Measurements from ENCODE around the gene PLEKHG4B. TPM values are rescaled to one million over a fixed set of nuclear protein-coding genes. Genes with fewer than 3 reads are reported as not detected.

The PLEKHG4B gene
- polyA plus RNA-seq, 5 donors = 10.7 to 16.9 (median 15.4) TPM

DNA sequence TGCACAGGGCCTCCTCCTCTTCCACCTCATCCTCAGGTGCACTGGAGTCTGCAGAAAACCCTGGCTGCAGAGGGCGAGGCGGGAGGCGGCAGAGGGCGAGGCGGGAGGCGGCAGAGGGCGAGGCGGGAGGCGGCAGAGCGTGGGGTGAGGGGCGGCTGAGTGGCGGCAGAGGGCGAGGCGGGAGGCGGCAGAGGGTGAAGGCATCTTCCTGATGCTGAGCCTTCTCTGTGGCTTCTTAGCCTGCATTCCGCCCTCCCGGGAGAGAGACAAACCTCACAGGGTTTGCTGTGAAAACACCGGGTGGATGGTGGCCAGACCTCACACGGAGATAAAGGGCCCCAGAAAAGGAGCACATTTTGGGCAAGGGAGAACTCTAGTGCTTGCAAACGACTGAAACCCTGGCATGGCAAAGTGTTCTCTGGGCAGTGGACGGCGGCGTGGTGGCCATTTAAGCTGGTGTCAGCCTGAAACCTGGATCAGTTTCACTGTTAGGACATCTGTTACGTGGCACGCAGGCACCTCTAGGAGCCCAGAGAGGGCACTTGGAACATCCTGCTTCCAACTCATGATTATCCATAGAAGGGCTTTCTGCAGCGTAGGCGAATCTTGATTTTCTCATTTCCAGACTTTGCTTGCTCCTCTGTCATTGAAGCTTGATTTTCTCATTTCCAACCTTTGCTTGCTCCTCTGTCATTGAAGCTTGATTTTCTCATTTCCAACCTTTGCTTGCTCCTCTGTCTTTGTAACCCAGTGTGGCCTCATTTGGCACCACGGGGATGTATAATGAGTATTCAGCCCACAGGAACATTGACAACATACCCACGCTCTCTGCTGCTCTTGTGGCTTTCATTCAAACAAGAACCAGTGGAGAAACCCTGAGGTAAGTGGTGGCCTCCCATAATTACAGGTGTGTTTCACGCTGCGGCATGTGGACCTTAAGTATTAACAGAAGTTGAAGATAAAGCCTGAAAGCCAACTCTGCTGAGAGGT, 16.3 kb upstream of the PLEKHG4B start:
- DNase-seq = no peak

DNA sequence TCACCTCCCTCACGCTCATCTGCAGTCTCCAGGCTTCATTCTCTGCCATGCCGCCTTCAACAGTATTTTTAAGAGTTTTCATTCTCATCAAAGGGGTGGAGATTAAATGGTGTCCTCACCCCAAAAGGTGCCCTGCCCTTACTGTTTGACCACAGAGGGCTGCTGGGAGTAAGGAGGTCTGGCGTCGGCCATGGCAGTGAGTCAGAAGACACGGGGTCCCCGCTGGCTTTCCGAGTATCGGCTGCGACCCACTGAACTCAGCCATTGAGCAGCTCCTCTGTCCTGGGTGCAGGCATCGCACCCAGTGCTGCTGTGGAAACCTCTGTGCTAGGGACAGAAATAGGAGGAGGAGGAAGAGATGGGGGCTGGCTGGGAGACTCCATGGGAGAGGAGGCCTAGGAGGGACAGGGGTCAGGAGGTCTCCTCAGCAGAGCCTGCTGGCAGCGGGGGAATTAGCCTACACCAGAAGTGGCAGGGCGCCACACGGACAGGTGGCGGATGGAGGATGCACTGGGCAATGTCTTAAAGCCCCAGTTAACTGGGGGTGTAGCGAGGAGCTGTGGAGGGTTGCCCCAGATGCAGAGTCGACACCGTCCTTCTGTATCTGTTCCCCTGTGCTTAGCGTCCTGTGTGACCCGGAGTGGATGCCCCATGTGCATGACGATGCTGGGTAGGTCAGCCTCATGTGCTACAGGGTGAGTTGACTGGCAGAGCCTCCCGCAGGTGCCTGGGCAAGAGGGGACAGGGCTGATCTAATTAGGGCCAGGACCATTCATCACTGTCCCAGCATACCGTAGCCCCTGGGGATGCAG, 15.4 kb upstream of the PLEKHG4B start:
- DNase-seq = no peak

DNA sequence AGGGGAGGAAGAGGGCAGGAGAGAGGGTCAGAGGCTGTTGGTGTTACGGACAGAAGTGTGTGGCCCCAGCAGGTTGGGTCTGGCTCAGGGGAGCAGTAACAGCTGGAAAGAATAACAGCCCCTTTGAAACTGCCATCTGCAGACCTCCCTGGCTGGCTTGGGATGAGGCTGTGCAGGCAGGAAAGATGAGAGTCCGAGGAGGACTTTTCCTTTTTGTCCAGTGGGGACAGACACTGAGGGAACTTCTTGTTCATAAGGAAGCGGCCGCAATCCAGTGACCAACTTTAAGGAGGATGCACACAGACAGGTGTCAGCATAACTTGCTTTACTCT, 14.8 kb upstream of the PLEKHG4B start:
- no peak for DNase-seq

DNA sequence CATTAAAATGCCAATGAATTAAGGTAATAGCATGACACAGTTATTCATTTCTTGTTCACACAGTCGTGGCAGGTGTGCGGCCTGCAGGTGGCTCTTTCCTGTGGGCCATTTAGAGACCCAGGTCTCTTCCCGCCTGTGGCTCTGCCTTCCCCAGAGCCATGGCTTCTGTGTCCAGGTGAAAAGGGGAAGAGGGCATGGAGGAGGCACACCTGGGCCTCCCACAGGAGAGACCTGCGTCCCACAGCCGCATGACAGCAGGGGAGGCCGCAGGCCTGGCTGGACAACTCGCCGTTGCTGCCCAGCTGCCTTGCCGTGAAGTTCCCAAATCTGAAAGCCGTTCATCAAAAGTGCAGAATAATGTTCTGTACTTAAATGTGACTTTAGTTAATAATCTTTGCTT, 14.4 kb upstream of the PLEKHG4B start:
- DNase-seq = no peak

DNA sequence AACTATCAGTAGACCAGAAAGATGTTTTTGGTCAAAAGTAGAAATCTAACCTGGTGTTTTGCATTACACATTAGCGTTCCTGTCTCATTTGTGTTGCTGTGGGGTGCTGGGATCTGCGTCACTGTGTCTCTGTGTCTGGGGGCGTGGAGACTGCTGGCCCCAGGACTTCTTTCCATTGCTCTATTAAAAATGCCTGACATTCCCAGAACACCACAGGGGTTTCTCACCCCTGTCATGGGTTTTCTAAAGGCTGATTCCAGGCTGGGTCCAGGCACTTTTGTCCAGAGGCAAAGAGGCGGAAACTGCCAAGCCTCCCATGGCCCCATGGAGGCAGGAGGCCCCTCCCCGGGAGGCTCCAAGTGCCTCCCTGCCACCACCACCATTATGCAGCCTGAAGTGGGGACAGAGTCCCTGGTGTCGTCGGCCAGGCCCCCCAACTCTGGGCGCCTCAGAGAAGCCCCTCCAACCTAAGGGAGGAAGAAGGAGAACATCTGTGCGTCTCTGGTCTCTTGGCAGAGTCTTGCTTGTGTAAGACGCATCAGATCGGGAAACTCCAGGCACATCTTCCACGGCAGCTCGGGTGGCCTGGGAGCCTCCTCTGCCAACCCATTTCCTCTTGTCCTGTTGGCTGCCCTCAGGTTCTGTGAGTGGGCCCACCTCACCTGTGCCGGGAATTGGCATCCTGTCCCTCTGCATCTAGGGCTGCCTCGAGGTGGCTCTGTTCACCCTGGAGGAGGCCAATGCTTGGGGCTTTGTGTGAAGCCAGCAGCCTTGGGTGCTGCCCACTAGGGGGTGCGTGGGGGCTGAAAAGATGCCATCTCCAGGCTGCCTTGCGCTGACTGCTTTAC, 13.8 kb upstream of the PLEKHG4B start:
- no peak for DNase-seq

DNA sequence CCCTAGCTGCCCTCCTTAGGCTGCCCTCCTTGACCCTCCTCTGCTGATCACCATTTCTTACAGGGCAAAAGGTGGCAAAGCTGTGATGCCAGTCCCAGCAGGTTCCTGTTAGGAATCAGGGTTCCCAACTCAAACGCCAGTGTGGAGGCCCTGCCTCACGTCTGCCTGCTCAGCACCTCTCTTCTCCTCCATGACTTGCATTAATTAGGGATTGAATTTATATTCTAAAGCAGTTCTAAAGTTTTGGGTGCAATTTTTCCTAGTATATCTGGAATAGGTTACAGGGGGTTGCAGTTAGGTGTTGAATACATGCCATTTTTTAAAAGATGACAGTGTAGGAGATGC, 13.2 kb upstream of the PLEKHG4B start:
- DNase-seq = no peak

DNA sequence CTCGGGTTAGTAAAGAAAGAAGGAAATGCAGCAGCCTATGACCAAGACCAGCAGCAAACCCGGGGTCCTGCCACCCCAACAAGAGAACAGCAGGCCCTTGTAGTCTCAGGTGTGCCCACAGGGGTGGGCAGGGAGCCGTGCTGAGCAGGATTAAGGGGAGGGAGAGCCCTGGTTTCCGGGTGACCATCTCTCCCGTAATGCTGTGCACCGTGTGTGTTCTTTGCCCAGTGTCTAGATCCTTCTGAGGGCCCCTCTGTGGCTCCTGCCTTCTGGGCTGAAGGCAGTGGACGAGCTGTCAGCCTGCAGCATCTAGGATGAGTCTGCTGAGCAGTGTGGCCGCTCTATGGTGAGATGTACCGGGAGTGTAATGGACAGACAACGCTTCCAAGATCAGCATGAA, 12.7 kb upstream of the PLEKHG4B start:
- DNase-seq = no peak

DNA sequence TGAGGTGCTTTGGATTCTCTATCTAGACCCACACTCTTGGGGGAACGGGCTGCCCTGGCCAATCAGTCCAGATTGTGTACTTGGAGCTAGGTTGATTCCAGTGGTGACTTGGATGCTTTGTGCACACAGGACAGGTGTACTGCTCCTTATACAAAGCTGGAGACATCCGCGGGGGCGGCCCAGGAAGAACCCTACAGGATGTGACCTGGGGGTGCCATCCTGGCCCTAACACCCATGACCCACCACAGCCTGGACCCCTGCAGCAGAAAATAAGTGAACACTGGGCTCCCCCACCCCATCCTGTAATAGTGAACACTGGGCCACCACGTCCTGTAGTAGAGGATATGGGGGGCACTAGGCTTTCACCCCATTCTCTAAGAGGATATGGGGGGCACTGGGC, 12.1 kb upstream of the PLEKHG4B start:
- DNase-seq = no peak

DNA sequence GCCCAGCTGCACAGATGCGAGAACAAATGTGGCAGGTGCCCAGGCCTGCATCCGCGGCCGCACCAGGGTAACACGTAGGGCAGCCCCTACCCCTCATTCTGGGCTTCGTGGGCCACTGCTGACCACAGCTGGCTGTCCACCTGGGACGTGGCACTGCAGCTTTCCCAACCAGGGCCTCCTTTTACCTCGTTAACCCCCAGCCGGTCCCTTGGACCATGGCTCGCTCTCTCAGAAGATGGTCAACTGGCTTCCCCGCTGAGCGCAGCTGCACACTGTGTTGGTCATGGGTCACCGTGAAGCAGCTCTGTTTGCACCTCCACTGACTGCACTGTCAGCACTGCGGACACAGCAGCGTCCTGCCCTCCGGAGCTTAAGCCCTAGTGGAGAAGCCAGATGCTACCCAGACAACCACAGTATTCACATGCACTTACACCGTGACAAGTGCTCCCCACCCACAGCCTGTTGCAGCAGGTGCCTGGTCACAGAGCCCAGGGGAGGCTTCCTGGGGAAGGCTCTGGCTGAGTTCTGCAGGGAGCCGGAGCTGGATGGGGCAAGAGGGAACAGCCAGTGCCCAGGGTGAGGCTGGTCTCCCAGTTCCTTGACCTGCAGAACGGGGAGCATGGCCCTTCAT, 10.5 kb upstream of the PLEKHG4B start:
- no peak for DNase-seq

DNA sequence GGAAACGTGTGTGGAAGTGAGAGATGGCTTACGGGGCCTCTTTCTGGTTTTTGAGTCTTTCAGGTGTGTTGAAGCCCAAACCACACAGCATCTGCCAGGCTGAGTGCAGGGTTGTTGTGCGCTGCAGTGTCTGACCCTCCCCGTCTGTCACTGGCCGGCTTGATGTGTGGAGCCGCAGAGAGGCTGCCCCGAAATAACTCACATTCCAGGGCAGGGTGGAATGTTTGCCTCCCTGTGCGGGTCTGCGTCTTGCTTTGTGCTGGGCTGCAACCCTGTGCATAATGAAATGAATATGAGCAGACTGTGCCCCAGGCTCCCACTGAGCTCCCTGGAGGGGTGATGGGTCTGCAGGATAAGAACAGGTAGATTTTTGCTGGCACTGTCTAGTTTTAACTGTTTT, 9.9 kb upstream of the PLEKHG4B start:
- no peak for DNase-seq

DNA sequence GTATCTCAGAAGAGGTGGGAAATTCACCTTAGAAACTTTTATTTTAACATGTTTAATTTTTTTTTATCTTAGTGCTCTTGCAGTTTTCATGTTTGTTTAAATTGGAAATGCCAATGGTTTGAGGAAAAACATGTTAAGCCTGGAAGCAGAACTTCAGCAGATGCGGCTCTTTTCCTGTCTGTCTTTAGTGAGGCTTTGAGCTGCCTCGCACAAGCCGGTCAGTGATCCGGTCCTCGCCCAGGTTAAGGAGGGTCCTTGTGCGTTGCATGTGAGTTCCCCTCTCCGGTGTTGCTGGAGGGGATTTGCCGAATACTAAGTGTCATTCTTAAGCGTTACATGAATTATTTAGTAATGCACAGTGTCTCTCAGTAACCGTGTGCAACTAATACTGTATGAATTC, 9.4 kb upstream of the PLEKHG4B start:
- DNase-seq = no peak

DNA sequence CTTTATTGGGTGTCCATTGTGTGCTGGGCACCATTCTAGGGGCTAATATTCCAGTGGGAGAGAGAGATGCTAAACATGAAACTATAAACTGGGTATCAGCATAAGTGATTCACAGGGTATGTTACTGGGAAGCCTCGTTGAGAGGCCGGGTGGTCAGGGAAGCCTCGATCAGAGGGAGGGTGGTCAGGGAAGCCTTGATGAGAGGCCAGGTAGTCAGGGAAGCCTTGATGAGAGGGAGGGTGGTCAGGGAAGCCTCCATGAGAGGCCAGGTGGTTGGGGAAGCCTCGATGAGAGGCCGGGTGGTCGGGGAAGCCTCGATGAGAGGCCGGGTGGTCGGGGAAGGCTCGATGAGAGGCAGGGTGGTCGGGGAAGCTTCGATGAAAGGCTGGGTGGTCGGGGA, 8.9 kb upstream of the PLEKHG4B start:
- no peak for DNase-seq

DNA sequence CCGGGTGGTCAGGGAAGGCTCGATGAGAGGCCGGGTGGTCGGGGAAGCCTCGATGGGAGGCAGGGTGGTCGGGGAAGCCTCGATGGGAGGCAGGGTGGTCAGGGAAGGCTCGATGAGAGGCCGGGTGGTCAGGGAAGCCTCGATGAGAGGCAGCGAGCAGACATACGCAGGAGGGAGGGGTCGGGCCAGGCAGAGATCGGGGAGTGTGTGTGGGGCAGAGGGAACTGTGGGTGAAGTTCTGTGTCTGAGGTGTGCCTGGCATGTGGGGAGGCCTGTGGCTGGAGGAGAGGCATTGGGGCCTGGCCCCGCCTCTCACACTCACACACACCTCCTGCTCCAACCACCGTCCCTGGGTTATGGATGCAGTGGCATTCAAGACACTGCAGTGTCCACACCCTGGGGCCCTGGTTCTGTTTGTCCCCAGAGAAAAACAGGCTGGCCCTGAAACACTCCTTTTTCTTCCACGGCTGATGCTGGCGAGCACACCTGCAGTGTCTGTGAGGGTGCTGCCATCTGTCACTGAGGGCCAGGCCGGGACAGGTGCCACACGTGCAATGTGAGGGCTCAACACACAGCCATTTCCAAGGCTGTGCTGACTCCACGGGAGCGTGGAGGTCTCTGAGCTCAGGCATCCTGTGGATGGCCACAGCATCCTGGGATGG, 6.5 kb upstream of the PLEKHG4B start:
- no peak for DNase-seq

DNA sequence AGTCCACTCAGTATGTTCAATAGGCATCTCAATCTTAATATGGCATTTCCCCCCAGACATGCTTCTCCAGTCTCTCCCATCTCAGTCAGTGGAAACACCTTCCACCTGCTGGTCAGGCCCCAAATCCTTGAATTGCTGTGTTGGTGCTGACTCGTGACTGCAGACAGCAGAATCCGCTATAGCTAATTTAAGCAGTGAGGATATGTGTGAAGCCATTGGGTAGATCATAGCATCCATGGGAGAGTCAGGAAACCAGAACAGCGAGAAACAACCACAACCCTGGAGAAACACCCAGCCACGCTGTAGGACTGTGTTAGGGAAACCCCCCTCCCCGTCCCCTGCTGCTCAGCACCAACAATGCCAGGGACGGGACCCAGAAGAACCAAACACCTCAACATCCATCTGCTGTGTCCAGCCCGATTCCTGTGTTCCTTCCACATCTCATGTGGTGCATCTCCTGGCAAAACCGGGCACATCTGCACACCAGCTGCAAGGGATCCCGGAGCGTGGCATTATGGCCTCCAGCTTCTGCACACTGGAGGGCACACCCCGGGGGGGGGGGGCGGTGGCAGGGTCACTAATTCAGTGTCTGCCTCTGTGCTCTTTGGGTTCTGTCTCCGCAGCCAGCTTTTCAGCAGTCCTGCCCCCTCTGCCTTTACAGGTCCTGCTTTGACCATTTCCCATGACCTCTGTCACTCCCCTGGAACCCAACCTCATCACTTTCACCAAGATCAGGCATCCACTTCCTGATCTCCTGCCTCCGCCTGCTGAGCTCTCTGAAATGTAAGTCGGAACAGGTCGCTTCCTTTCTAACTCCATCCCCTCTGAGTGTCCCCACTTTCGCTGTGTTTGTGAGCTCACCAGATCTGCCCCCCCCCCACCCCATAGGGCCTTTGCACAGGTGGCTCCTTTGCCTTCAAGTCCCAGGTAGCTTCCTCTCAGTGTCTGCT, 2.4 kb upstream of the PLEKHG4B start:
- DNase-seq = no peak

DNA sequence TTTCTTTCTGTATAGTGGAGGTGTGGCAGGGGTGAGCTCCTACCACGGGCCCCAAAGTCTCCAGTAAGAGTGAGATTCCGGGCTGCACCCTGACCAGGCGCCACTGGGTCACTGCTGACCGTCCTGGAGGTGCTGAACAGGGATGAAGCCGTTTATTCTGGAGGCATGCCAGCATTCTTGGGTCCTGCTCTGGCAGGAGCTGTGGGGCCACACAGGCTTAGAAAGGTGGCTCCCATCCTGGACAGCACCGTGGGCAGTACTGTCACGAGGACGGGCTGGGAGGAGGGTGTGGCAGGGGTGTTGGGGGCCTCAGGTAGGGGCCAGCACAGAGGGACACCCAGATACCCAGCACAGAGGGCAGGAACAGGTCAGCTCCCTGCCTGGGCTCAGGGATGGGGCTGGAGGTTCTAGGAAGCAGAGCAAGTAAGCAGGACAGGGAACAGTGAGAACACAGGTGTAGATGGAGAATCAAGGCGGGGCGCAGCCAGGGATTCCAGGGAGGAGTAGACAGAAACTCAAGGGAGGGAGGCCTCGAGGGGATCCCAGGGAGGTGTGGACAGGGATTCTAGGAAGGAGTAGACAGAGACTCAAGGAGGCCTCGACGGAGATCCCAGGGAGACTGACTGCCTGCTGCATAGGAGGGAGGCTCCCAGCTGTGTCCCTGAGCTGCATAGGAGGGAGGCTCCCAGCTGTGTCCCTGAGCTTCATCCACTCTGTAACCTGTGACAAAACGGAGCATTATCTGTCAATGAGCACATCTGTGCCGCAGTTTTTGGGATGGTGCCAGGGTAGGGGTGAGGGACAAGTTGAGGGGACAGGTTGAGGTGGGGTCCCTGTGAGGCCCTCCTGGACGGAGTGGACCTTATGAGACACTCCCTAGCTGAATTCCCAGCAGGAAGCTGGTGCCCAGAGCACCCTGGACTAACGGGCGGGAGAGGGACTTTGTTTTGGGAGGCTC, 1.1 kb upstream of the PLEKHG4B start:
- peak in 1 of 2 donors; percentile 18 for DNase-seq

DNA sequence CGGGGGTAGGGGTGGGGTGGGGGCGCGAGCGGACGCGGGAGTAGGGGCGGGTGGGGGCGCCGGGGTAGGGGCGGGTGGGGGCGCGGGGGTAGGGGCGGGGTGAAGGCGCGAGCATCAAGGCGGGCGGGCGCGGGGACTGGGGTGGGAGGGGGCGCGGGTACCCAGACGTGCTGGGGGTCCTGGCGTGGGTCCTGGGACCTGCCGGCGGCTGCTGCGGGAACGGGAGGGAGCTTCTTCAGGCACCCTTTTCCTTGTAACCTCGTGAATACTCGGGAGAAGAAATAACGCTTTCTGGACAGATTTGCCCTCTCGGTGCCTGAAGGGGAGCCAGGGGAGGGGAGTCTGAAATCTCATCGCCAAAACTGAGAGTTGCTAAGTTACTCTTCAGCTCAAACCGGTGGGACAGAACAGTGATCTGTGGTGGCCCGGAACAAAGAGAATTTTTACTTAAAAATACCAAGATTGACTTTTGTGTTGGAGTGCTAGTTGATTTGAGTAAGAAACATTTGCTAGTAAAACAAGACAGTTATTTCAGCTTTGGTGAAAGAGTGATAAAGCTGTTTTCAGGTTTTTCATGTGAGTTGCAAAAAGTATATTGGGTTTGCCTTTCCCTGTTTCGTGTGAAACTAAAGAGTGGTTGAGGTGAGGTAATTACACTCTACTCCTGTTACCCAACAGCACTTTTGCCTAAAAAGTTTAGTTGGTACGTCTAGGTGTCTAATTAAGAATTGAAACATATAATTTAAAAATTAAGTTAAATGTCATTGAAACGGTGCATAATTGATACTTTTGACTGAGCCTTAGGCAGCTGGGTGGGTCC, 643 bp downstream of the PLEKHG4B start:
- peak in 1 of 2 donors; percentile 8 for DNase-seq

DNA sequence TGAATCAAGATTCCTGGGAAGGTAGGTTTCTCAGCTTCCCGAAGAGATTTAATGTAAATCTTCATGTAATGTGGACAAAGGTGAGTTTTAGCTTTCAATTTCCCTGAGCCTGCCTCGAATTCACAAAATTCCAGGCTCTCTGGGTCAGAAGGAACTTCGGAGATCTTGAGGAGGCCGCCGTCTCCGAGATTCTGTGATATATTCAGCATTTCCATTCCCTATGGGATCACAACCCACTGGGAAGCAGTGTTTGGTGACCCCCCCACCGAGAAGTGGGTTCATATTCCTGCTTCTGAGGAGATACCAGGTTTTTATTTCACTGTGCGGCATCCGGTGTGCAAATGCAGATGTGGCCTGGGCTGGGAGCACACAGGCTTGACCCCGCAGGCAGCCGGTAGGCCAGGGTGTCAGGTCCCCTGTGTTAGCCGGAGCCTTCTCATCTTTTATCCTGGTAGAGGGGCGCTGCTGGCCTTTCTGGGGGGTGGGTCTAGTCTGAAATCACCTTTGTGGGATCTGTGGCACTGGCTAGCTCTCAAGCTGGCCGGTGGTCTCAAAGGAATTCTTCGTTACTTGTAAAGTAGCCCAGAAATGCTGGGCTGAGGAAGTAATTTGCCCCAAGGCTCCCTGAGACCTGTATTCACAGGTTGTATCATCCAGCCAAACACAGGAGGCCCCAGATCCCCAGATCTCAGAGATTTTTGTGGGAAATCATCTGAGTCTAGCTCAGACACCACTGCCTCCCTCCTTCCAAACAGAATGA, 1.4 kb downstream of the PLEKHG4B start:
- DNase-seq = no peak
